Neural crest cell (in vitro differentiated cells): ENCODE measurements around the gene RBL2. TPM values are rescaled to one million over a fixed set of nuclear protein-coding genes. Genes with fewer than 3 reads are reported as not detected.

ENCODE experiments used
- DNase-seq: peaks from one replicate; pipeline ENCODE4 v3.0.0; 2021; ENCODE audit warnings: low read depth, mixed read lengths, low spot score
- H3K27ac Mint-ChIP-seq: one replicate; pipeline ENCODE4 v1.8.0; 2021; ENCODE audit warnings: mild to moderate bottlenecking, mixed read lengths; ENCODE audit not compliant: unreplicated experiment
- H3K27me3 Mint-ChIP-seq: 2 replicates; pipeline ENCODE4 v1.8.0; 2021; ENCODE audit warnings: low read depth, mild to moderate bottlenecking, mixed read lengths
- H3K36me3 Mint-ChIP-seq: 2 replicates; pipeline ENCODE4 v1.8.0; 2021; ENCODE audit warnings: low read depth, mild to moderate bottlenecking, mixed read lengths
- H3K4me1 Mint-ChIP-seq: 2 replicates; pipeline ENCODE4 v1.8.0; 2021; ENCODE audit warnings: mixed read lengths
- H3K4me3 Mint-ChIP-seq: one replicate; pipeline ENCODE4 v1.8.0; 2021; ENCODE audit warnings: mild to moderate bottlenecking, mixed read lengths
- H3K9me3 Mint-ChIP-seq: 2 replicates; pipeline ENCODE4 v1.8.0; 2021; ENCODE audit warnings: mixed read lengths
- CTCF ChIP-seq: fragments of 200-600 bp; sonication (generic); conservative IDR thresholded peaks from 2 replicates; pipeline ENCODE4 v1.5.0; 2021; ENCODE audit warnings: antibody characterized with exemption, mild to moderate bottlenecking
- total RNA-seq: library from RNA; stranded (reverse); gene quantifications from 2 replicates; pipeline ENCODE4 v1.2.1, GENCODE V29; 2021

Gene RBL2
- total RNA-seq, 1 donor from 2014 or later: 29.8 TPM

- Mint-ChIP-seq H3K4me3 (no peak overlapping the region), H3K36me3 (peaks cover 16% of the 10 kb centered on the region), H3K4me1 (no peaks in the 10 kb centered on the region), H3K27me3 (no peaks in the 10 kb centered on the region), H3K27ac (no peak overlapping the region), H3K9me3 (no peaks in the 10 kb centered on the region)
- no peak for TF ChIP-seq CTCF
- DNase-seq: no peak
Measured at GRCh38 chr16:53456625-53457024, 22.4 kb downstream of the RBL2 start.

- DNase-seq: no peak
- H3K36me3 Mint-ChIP-seq: peaks cover 16% of the 10 kb centered on the region
Measured at GRCh38 chr16:53457670-53458069, 23.4 kb downstream of the RBL2 start.

GRCh38 chr16:53458635-53459034 is 24.4 kb downstream of the RBL2 start:
- Mint-ChIP-seq H3K4me3 (no peak overlapping the region), H3K9me3 (no peaks in the 10 kb centered on the region), H3K27ac (peak overlapping the region; percentile 53), H3K27me3 (no peaks in the 10 kb centered on the region), H3K4me1 (no peaks in the 10 kb centered on the region), H3K36me3 (peaks cover 16% of the 10 kb centered on the region)
- no peak for DNase-seq
- no peak for TF ChIP-seq CTCF

More at GRCh38 chr16:53457670-53458069, 23.4 kb downstream of the RBL2 start:
- Mint-ChIP-seq H3K4me3 (no peak overlapping the region), H3K27ac (no peak overlapping the region), H3K27me3 (no peaks in the 10 kb centered on the region), H3K9me3 (no peaks in the 10 kb centered on the region), H3K4me1 (no peaks in the 10 kb centered on the region)
- TF ChIP-seq CTCF: no peak

- no peak for DNase-seq
- Mint-ChIP-seq H3K4me3 (no peak overlapping the region), H3K27ac (no peak overlapping the region), H3K36me3 (peaks cover 5% of the 10 kb centered on the region), H3K9me3 (no peaks in the 10 kb centered on the region), H3K27me3 (no peaks in the 10 kb centered on the region), H3K4me1 (no peaks in the 10 kb centered on the region)
- no peak for TF ChIP-seq CTCF
Measured at GRCh38 chr16:53465606-53466280, 31.5 kb downstream of the RBL2 start.

GRCh38 chr16:53476867-53477266 is 42.6 kb downstream of the RBL2 start:
- no peak for TF ChIP-seq CTCF
- Mint-ChIP-seq H3K4me1 (no peaks in the 10 kb centered on the region), H3K4me3 (no peak overlapping the region), H3K27me3 (no peaks in the 10 kb centered on the region), H3K9me3 (no peaks in the 10 kb centered on the region), H3K27ac (no peak overlapping the region), H3K36me3 (peaks cover 41% of the 10 kb centered on the region)
- DNase-seq: no peak
